GM21737 (cell line): ENCODE data around the gene SBK1.
A peak's percentile ranks its signal among the peaks of the same experiment; 100 is the strongest.
"Not testable (repeated sequence)": the region's sequence is repeated elsewhere in the genome, so short reads cannot be mapped to it uniquely, and the experiment has no call there.

Source experiments
- ATAC-seq: cut with Tn5 transposase; IDR thresholded peaks from one replicate; pipeline ENCODE4 v1.9.1; 2021; ENCODE audit warnings: mild to moderate bottlenecking, moderate library complexity; ENCODE audit not compliant: unreplicated experiment

The SBK1 gene

GRCh38 chr16:28330232-28330631 is 37.9 kb downstream of the SBK1 start:
- ATAC-seq = not testable (repeated sequence)

GRCh38 chr16:28330981-28331380 is 38.7 kb downstream of the SBK1 start:
- ATAC-seq = not testable (repeated sequence)

GRCh38 chr16:28332632-28333031 is 40.3 kb downstream of the SBK1 start:
- not testable (repeated sequence) for ATAC-seq

GRCh38 chr16:28335678-28336077 is 43.4 kb downstream of the SBK1 start:
- ATAC-seq = not testable (repeated sequence)

- ATAC-seq = not testable (repeated sequence)
Measured at GRCh38 chr16:28336940-28337710, 44.8 kb downstream of the SBK1 start.

- not testable (repeated sequence) for ATAC-seq
Measured at GRCh38 chr16:28338230-28338629, 45.9 kb downstream of the SBK1 start.

- ATAC-seq = not testable (repeated sequence)
Measured at GRCh38 chr16:28362600-28362999, 70.3 kb downstream of the SBK1 start.

GRCh38 chr16:28363408-28363807 is 71.1 kb downstream of the SBK1 start, which contains the start of gene NPIPB6:
Gene NPIPB6 (minus strand): TSS chr16:28363508. CDS start chr16:28362822, 686 bp downstream.
- not testable (repeated sequence) for ATAC-seq

- ATAC-seq = peak; percentile 96
Measured at GRCh38 chr16:28364268-28365173, 72.2 kb downstream of the SBK1 start.

GRCh38 chr16:28367926-28368325 is 75.6 kb downstream of the SBK1 start:
- not testable (repeated sequence) for ATAC-seq
